Thyroid gland (tissue), 4 donors: ENCODE measurements around the gene HOXD3. TPM values are rescaled to one million over a fixed set of nuclear protein-coding genes. Genes with fewer than 3 reads are reported as not detected.

Experiments used
- DNase-seq, 2 donors: peaks; one replicate each; pipeline ENCODE4 v3.0.0-alpha.2; 2019
- H3K27ac ChIP-seq, 3 donors: fragments of 200-600 bp; sonication (generic); 1 replicate in 2 of 3; 2 replicates in 1 of 3; pipeline ENCODE4 v1.5.1; 2016 to 2019; ENCODE audit warnings: mild to moderate bottlenecking in 1 of 3, moderate library complexity in 1 of 3
- H3K27me3 ChIP-seq: fragments of 200-600 bp; sonication (generic); one replicate; pipeline ENCODE4 v1.5.1; 2019
- H3K36me3 ChIP-seq, 2 donors: fragments of 200-600 bp; sonication (generic); one replicate each; pipeline ENCODE4 v1.5.1; 2016 to 2019
- H3K4me1 ChIP-seq, 2 donors: fragments of 200-600 bp; sonication (generic); one replicate each; pipeline ENCODE4 v1.5.1; 2017 to 2019
- H3K4me3 ChIP-seq, 3 donors: fragments of 200-600 bp; sonication (generic); replicated peaks in 1 of 3; 1 replicate in 2 of 3; 2 replicates in 1 of 3; pipeline ENCODE4 v1.5.1; 2016; ENCODE audit warnings: mild to moderate bottlenecking in 1 of 3
- H3K9me3 ChIP-seq: fragments of 200-600 bp; sonication (generic); one replicate; pipeline ENCODE4 v1.5.1; 2017
- CTCF ChIP-seq, 6 experiments: fragments of 200-600 bp in 3 of 6; fragments of 450-650 bp in 3 of 6; sonication (generic) in 3 of 6; IDR thresholded peaks; one replicate each; pipeline ENCODE4 v1.5.1; 2016 to 2019; ENCODE audit warnings: antibody characterized with exemption in 6 of 6, mild to moderate bottlenecking in 2 of 6, inconsistent platforms in 1 of 6, moderate library complexity in 1 of 6
- POLR2A ChIP-seq, 2 donors: fragments of 450-650 bp; IDR thresholded peaks; one replicate each; pipeline ENCODE4 v1.6.1; 2017; ENCODE audit warnings: antibody characterized with exemption in 2 of 2, mild to moderate bottlenecking in 2 of 2, moderate library complexity in 1 of 2
- WGBS, 2 donors: methylation state at CpG; one replicate each; pipeline ENCODE4 v1.1.5; 2017; 5-methylcytosine and 5-hydroxymethylcytosine counted together
- intact Hi-C: fragments of 100-400 bp; cut with DNase I; formaldehyde crosslinking; loops from one replicate; pipeline ENCODE4 v1.15.1; 2023
- total RNA-seq, 4 donors: library from RNA; depleted of rRNA; stranded (reverse); fragments of >200 nt; gene quantifications; one replicate each; pipeline ENCODE4 v1.2.3, GENCODE V29; 2016

Gene HOXD3
- total RNA-seq, 4 donors from 2014 or later, result 0.75 to 5.0 (median 3.1) TPM

- TF ChIP-seq POLR2A (IDR thresholded peaks at IDR 0.05) (no peak), CTCF (IDR thresholded peaks at IDR 0.05) (no peak)
- Histone ChIP-seq H3K27ac (no peak overlapping the region), H3K4me1 (peaks cover 7 to 31% of the 10 kb centered on the region in 2 donors), H3K9me3 (no peaks in the 10 kb centered on the region), H3K4me3 (no peak overlapping the region), H3K36me3 (no peaks in the 10 kb centered on the region), H3K27me3 (peaks cover 80% of the 10 kb centered on the region)
- DNase-seq, result no peak
- WGBS, 2 donors, result 15 to 26% methylated on average over 22 of the region's 22 CpGs
- intact Hi-C loops, result no loop called here
These were observed 4.1 kb downstream of the HOXD3 start for GRCh38 chr2:176160986-176161824.

GRCh38 chr2:176161825-176162626 lies 4.9 kb downstream of the HOXD3 start:
- Histone ChIP-seq H3K36me3 (no peaks in the 10 kb centered on the region), H3K4me1 (peaks cover 6 to 31% of the 10 kb centered on the region in 2 donors), H3K4me3 (no peak overlapping the region), H3K27ac (no peak overlapping the region), H3K9me3 (no peaks in the 10 kb centered on the region), H3K27me3 (peaks cover 71% of the 10 kb centered on the region)
- intact Hi-C loops, result no loop called here
- DNase-seq, result peak in 1 of 2 donors; percentile 30
- WGBS, 2 donors, result 8 to 12% methylated on average over 20 to 22 of the region's 22 CpGs
- TF ChIP-seq POLR2A (IDR thresholded peaks at IDR 0.05) (no peak), CTCF (IDR thresholded peaks at IDR 0.05) (no peak)

GRCh38 chr2:176162911-176163671 lies 6.0 kb downstream of the HOXD3 start:
- Histone ChIP-seq H3K9me3 (no peaks in the 10 kb centered on the region), H3K4me1 (peaks cover 2 to 25% of the 10 kb centered on the region in 2 donors), H3K27me3 (peaks cover 65% of the 10 kb centered on the region), H3K4me3 (no peak overlapping the region), H3K27ac (no peak overlapping the region), H3K36me3 (no peaks in the 10 kb centered on the region)
- WGBS, 2 donors, result 13 to 24% methylated on average over 23 to 25 of the region's 29 CpGs
- no peak for TF ChIP-seq CTCF (IDR thresholded peaks at IDR 0.05)
- TF ChIP-seq POLR2A (IDR thresholded peaks at IDR 0.05), result no peak
- DNase-seq, result no peak
- intact Hi-C loops, result no loop called here

GRCh38 chr2:176163672-176164056 lies 6.6 kb downstream of the HOXD3 start:
- no peaks in the 10 kb centered on the region for H3K36me3 ChIP-seq
- peaks cover 66% of the 10 kb centered on the region for H3K27me3 ChIP-seq
- TF ChIP-seq POLR2A (IDR thresholded peaks at IDR 0.05), result no peak
- TF ChIP-seq CTCF (IDR thresholded peaks at IDR 0.05), result no peak
- 15 to 18% methylated on average over 12 of the region's 12 CpGs for WGBS, 2 donors
- DNase-seq, result no peak
- no peak overlapping the region for H3K27ac ChIP-seq
- peaks cover 2 to 25% of the 10 kb centered on the region in 2 donors for H3K4me1 ChIP-seq
- no peak overlapping the region for H3K4me3 ChIP-seq
- intact Hi-C loops, result no loop called here
- H3K9me3 ChIP-seq, result no peaks in the 10 kb centered on the region
